Fibroblast of skin of left quadriceps (primary cell): ENCODE data around the gene SUPV3L1.

ENCODE experiments used
- DNase-seq, 2 experiments: peaks; one replicate each; pipeline ENCODE4 v3.0.0-alpha.2; 2013; ENCODE audit warnings: low read depth in 2 of 2

The SUPV3L1 gene

DNA sequence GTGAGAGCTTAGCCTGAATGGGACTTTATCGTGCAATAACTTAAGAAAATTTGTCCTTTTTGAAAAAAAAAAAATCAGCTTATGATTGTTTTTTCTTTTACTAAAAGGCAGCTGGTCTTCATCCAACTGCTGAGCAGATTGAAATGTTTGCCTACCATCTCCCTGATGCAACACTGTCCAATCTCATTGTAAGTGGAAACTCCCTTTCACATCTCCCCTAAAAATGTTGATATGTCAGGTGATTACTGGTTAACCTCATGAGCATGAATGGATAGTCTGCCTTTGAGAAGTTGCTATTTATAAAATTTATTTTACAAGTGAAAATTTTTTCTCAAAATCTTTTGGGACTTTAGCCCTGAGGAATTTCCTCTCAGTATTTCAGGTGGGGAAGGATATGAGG lies 22.3 kb downstream of the SUPV3L1 start:
- DNase-seq = no peak

GRCh38 chr10:69208761-69209160 lies 28.7 kb downstream of the SUPV3L1 start:
- no peak for DNase-seq

- no peak for DNase-seq
Observed at GRCh38 chr10:69209787-69210484, 29.9 kb downstream of the SUPV3L1 start.

DNA sequence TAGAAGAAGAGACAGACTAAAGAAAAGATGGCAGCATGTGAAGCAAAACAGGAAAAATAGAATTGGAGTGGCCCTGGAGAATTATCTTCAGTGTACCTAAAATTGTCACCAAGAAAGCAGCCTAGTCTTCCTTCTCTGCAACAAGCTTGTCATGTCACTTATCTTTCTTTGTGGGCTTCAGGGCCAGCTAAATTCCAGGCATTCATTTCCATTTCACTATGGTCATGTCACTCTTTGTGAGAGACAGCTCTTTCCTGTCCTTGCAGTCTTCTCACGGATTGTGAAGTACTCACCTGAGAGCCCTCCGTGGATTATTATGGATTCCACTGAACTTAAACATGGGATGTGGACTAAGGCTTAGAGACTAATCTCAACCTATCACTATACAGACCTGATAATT lies 31.1 kb downstream of the SUPV3L1 start:
- DNase-seq = no peak

DNA sequence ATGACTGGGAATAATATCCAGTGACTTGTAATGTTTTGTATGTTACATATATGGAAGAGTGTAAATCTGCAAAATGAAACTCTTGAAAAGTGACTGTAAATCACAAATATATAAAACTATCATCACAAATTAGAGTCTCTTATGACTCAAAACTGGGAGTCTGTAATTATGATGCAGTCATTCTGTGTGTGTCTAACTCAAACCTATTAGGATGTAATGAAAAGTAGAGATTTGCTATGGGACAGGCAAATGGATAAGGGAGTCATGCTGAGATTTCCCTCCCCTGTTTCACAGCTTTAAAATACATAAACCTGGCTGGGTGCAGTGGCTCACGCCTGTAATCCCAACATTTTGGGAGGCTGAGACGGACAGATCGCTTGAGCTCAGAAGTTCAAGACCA lies 31.5 kb downstream of the SUPV3L1 start:
- DNase-seq = no peak

- no peak for DNase-seq
Observed at GRCh38 chr10:69213591-69214311, 33.7 kb downstream of the SUPV3L1 start.

- no peak for DNase-seq
Observed at GRCh38 chr10:69214666-69215131, 34.7 kb downstream of the SUPV3L1 start.

- no peak for DNase-seq
Observed at GRCh38 chr10:69215405-69216171, 35.6 kb downstream of the SUPV3L1 start.

DNA sequence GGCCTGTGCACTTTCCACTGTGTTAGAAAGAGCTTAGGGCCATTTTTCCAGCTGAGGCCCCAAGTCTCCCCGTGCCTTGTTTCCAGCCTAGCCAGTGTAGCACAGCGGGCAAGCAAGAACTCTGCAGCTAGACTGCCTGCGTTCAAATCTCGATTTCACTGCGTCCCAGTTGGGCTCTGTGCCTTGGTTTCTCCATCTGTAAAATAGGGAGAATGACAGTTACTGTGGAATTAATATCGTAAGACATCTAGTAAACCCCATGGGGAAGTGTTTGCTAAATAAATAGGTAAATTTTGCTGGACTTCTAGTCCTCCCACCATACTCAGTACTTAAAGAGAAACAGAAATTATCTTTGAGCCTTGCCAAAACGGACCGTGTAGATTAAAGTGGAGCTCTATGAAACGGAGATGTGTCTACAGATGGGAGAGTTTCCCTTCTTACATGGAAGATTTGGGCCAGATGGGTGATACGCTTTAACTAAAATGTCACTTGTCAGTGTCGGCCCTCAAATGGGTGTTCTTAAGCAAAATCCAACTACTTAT lies 36.6 kb downstream of the SUPV3L1 start:
- DNase-seq = no peak

- DNase-seq = peak; percentile 84 to 85
Observed at GRCh38 chr10:69217119-69217754, 37.2 kb downstream of the SUPV3L1 start.

DNA sequence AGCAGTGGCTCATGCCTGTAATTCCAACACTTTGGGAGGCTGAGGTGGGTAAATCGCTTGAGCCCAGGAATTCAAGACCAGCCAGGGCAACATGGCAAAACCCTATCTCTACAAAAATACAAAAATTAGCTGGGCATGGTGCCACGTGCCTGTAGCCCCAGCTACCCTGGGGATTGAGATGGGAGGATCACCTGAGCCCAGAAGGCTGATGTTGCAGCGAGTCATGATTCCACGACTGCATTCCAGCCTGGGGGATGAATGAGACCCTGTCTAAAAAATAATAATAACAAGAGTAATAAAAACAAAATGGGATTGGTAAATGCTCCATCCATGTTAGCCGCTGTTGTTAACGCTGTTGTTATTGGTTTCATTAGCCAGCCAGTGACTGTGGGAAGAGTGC lies 38.8 kb downstream of the SUPV3L1 start:
- DNase-seq = no peak

GRCh38 chr10:69220041-69220451 lies 40.0 kb downstream of the SUPV3L1 start, which contains the start of gene HKDC1:
Gene HKDC1 (plus strand): TSS chr10:69220332. CDS start chr10:69220436, 104 bp downstream.
- DNase-seq = no peak

DNA sequence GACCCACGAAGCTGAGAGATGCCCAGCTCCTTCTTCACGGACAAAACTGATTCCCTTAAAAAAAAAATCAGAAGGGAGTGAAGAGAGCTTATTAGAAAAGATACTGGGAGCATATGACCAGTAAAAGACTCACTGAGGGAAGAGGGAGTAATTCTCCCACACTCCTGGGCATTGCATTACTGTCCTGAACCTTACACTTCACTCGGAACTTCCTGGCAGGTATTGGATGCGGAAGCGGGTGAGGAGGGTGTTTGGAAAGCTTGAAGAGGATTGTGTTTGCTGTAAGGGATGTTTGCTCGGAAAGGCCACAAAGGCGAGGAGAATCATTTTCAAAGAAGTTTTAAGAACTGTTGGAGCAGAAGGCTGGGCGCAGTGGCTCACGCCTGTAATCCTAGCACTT lies 40.5 kb downstream of the SUPV3L1 start:
- DNase-seq = no peak

DNA sequence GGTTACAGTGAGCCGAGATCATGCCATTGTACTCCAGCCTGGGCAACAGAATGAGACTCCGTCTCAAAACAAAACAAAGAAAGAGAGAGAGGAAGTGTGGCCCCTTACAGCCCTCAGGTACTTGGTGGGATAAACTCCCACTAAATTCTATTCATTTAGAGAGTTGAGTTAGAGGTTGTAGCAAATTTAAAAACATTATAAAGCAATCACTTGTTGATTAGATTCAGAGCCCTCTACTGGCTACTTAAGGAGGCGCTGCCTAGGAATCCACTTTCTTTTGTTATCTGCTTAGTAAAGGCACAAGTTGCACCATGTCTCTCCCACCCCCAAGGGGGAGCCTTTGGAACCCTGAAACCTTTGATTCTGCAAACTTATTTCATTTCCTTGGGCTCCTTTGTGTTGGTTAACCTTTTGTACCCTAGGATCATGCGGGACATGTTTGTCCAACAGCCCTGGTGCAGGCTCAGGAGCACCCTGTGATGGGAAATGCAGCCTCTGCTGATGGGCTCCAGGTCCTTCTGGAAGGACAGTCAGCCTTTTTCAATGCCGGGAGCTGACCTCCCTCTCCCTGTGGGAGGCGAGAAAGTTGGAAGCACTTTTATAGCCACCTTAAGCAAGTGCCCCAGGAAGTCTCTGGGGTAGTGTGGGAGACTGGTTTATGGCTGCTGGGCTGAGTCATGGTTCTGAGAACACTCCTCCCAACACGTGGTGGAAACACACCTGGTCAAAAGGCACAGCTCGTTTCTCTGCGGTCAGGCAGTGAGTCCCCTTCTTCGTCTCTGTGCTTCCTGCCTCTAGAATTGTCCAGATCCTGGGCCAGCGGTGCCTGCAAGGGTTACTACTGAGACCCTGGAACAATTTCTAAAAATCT lies 42.4 kb downstream of the SUPV3L1 start:
- peak in 1 of 2 experiments; percentile 42 for DNase-seq

- no peak for DNase-seq
Observed at GRCh38 chr10:69223028-69223342, 43.0 kb downstream of the SUPV3L1 start.

- no peak for DNase-seq
Observed at GRCh38 chr10:69224862-69225657, 45.0 kb downstream of the SUPV3L1 start.

- no peak for DNase-seq
Observed at GRCh38 chr10:69225681-69226080, 45.6 kb downstream of the SUPV3L1 start.

GRCh38 chr10:69226919-69227450 lies 47.0 kb downstream of the SUPV3L1 start:
- DNase-seq = no peak

DNA sequence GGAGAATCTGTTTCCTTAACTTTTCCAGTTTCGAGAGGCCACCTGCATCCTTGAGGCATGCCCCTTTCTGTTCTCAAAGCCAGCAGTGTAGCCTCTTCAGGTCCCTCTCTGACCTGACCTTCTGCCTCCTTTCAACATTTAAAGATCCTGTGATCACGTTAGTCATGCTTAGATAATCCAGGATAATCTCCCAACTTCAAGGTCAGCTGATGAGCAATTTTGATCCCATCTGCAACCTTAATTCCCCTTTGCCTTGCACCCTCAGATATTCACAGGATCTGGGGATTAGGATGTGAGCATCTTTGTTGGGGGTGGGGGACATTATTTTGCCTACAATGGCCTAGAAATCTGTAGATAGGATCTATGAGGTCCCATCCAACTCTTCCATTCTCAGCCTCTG lies 48.1 kb downstream of the SUPV3L1 start:
- DNase-seq = no peak

DNA sequence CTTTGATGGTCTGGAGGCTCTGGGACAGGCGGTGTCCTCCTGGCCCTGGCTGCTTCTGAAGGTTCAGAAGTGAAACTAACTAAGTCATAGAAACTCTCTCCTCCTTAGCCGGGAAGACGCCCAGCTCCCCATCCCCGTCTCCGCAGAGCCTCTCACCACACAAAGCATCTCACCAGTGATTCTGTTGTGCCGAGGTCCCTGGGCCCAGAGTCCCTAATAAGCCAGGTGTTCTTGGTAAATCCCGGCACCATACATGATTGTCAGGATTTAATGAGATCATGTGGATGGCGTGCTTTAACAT lies 49.5 kb downstream of the SUPV3L1 start:
- DNase-seq = no peak
